Activated CD4-positive, alpha-beta T cell treated with anti-CD3 and anti-CD28 coated beads for 36 hours (primary cell): ENCODE results near the gene GORASP1. TPM values are rescaled to one million over a fixed set of nuclear protein-coding genes. Genes with fewer than 3 reads are reported as not detected.

Experiments used
- ATAC-seq: fragments of 200-7000 bp; cut with Tn5 transposase; one replicate; pipeline ENCODE4 v1.10.0; 2021; ENCODE audit warnings: mild to moderate bottlenecking, moderate library complexity
- CTCF ChIA-PET: fragments of 350-600 bp; sonication (Branson Sonifier 250); formaldehyde crosslinking; loops from one replicate; lab custom pipeline; 2021; ENCODE audit warnings: antibody characterized with exemption; lab: Charles Lee
- POLR2A ChIA-PET: fragments of 350-600 bp; sonication (Branson Sonifier 250); formaldehyde crosslinking; loops from one replicate; lab custom pipeline; 2021; ENCODE audit warnings: antibody characterized with exemption, inconsistent platforms; lab: Charles Lee
- DNase-seq: peaks from one replicate; pipeline ENCODE4 v3.0.0-alpha.2; 2020
- H3K27ac Mint-ChIP-seq: one replicate; pipeline ENCODE4 v1.8.0; 2021; ENCODE audit warnings: mixed read lengths
- H3K27me3 Mint-ChIP-seq: one replicate; pipeline ENCODE4 v1.8.0; 2021; ENCODE audit warnings: mixed read lengths
- H3K36me3 Mint-ChIP-seq: one replicate; pipeline ENCODE4 v1.8.0; 2021; ENCODE audit warnings: low read depth, mixed read lengths
- H3K4me1 Mint-ChIP-seq: one replicate; pipeline ENCODE4 v1.8.0; 2021; ENCODE audit warnings: mixed read lengths
- H3K4me3 Mint-ChIP-seq: one replicate; pipeline ENCODE4 v1.8.0; 2021; ENCODE audit warnings: mild to moderate bottlenecking, moderate library complexity, mixed read lengths
- H3K9me3 Mint-ChIP-seq: one replicate; pipeline ENCODE4 v1.8.0; 2021; ENCODE audit warnings: low read depth, mixed read lengths
- intact Hi-C, 2 experiments: fragments of 100-400 bp; cut with DNase I in 1 of 2; cut with micrococcal nuclease in 1 of 2; formaldehyde crosslinking; loops; one replicate each; pipeline versions ENCODE4 v1.14.2 to v1.15.1; 2022 to 2024; cut with DNase I, micrococcal nuclease
- total RNA-seq, 2 experiments: library from RNA; stranded (reverse); gene quantifications; one replicate each; pipeline ENCODE4 v1.2.3, GENCODE V29; 2021

The GORASP1 gene
- total RNA-seq, 2 experiments from 2014 or later, result 23.0 to 23.8 TPM

- ATAC-seq (no peak), DNase-seq (no peak)
- ChIA-PET CTCF (interaction anchor here (1.5 to 2.4 kb wide), 2 partner anchors 14 to 147 kb away, joined by 3 to 9 read pairs; no protein-coding TSS in a partner anchor), POLR2A (interaction anchor here (0.8 kb wide), 1 partner anchor 37 kb away, joined by 3 read pairs; no protein-coding TSS in a partner anchor)
- Mint-ChIP-seq H3K27ac (peak overlapping the region; percentile 35), H3K4me3 (peak overlapping the region; percentile 9), H3K27me3 (no peaks in the 10 kb centered on the region), H3K36me3 (peaks cover 65% of the 10 kb centered on the region), H3K9me3 (no peaks in the 10 kb centered on the region), H3K4me1 (peaks cover 51% of the 10 kb centered on the region)
- intact Hi-C loops, result no loop called here
These were observed 34.0 kb upstream of the GORASP1 start for GRCh38 chr3:39141171-39141995.

- ATAC-seq (no peak), DNase-seq (no peak)
- intact Hi-C loops, result no loop called here
- Mint-ChIP-seq H3K27me3 (no peaks in the 10 kb centered on the region), H3K4me1 (peaks cover 43% of the 10 kb centered on the region), H3K9me3 (no peaks in the 10 kb centered on the region), H3K36me3 (peaks cover 57% of the 10 kb centered on the region), H3K4me3 (no peak overlapping the region), H3K27ac (peak overlapping the region; percentile 35)
- ChIA-PET POLR2A (interaction anchor here (0.8 kb wide), 1 partner anchor 37 kb away, joined by 3 read pairs; no protein-coding TSS in a partner anchor), CTCF (no interaction called here)
These were observed 33.0 kb upstream of the GORASP1 start for GRCh38 chr3:39140341-39140971.

GRCh38 chr3:39139442-39139841 is 32.0 kb upstream of the GORASP1 start:
- intact Hi-C loops, result no loop called here
- H3K4me3 Mint-ChIP-seq, result no peak overlapping the region
- peaks cover 51% of the 10 kb centered on the region for H3K36me3 Mint-ChIP-seq
- no peak for ATAC-seq
- H3K9me3 Mint-ChIP-seq, result no peaks in the 10 kb centered on the region
- CTCF ChIA-PET, result interaction anchor here (0.5 kb wide), 1 partner anchor 39 kb away, joined by 3 read pairs; no protein-coding TSS in a partner anchor
- no peaks in the 10 kb centered on the region for H3K27me3 Mint-ChIP-seq
- H3K4me1 Mint-ChIP-seq, result peaks cover 40% of the 10 kb centered on the region
- DNase-seq, result no peak
- H3K27ac Mint-ChIP-seq, result no peak overlapping the region
- POLR2A ChIA-PET, result interaction anchor here (0.6 to 0.9 kb wide), 3 partner anchors 12 to 171 kb away, joined by 3 to 4 read pairs (median 3); partner anchors contain the start of gene XIRP1

- no peaks in the 10 kb centered on the region for H3K9me3 Mint-ChIP-seq
- intact Hi-C loops, result no loop called here
- CTCF ChIA-PET, result no interaction called here
- ATAC-seq (peak; percentile 65), DNase-seq (no peak)
- H3K27me3 Mint-ChIP-seq, result no peaks in the 10 kb centered on the region
- peaks cover 34% of the 10 kb centered on the region for H3K4me1 Mint-ChIP-seq
- H3K4me3 Mint-ChIP-seq, result no peak overlapping the region
- H3K36me3 Mint-ChIP-seq, result peaks cover 45% of the 10 kb centered on the region
- no peak overlapping the region for H3K27ac Mint-ChIP-seq
- POLR2A ChIA-PET, result interaction anchor here (0.6 to 0.9 kb wide), 3 partner anchors 12 to 171 kb away, joined by 3 to 4 read pairs (median 3); partner anchors contain the start of gene XIRP1
These were observed 31.5 kb upstream of the GORASP1 start for GRCh38 chr3:39138804-39139415.

- intact Hi-C loops, result no loop called here
- ChIA-PET POLR2A (interaction anchor here (0.9 to 2.7 kb wide), 3 partner anchors 10 to 54 kb away, joined by 4 to 12 read pairs (median 4); partner anchors contain the start of gene XIRP1), CTCF (interaction anchor here (2.0 kb wide), 1 partner anchor 150 kb away, joined by 7 read pairs; no protein-coding TSS in a partner anchor)
- peaks cover 38% of the 10 kb centered on the region for H3K36me3 Mint-ChIP-seq
- no peak overlapping the region for H3K27ac Mint-ChIP-seq
- no peak overlapping the region for H3K4me3 Mint-ChIP-seq
- DNase-seq (peak; percentile 30), ATAC-seq (peak; percentile 4)
- no peaks in the 10 kb centered on the region for H3K27me3 Mint-ChIP-seq
- no peaks in the 10 kb centered on the region for H3K9me3 Mint-ChIP-seq
- peaks cover 33% of the 10 kb centered on the region for H3K4me1 Mint-ChIP-seq
These were observed 30.8 kb upstream of the GORASP1 start for GRCh38 chr3:39137991-39138803.

- ChIA-PET POLR2A (interaction anchor here (0.6 to 2.7 kb wide), 3 partner anchors 10 to 35 kb away, joined by 4 to 12 read pairs (median 4); no protein-coding TSS in a partner anchor), CTCF (interaction anchor here (0.6 to 2.0 kb wide), 4 partner anchors 10 to 155 kb away, joined by 3 to 7 read pairs (median 4); no protein-coding TSS in a partner anchor)
- intact Hi-C loops, result no loop called here
- no peak for ATAC-seq
- no peak for DNase-seq
- H3K4me1 Mint-ChIP-seq, result peaks cover 33% of the 10 kb centered on the region
- no peak overlapping the region for H3K27ac Mint-ChIP-seq
- no peak overlapping the region for H3K4me3 Mint-ChIP-seq
- no peaks in the 10 kb centered on the region for H3K27me3 Mint-ChIP-seq
- H3K36me3 Mint-ChIP-seq, result peaks cover 31% of the 10 kb centered on the region
- no peaks in the 10 kb centered on the region for H3K9me3 Mint-ChIP-seq
These were observed 30.1 kb upstream of the GORASP1 start for GRCh38 chr3:39137435-39137936.

GRCh38 chr3:39136533-39137434 is 29.4 kb upstream of the GORASP1 start:
- ATAC-seq (no peak), DNase-seq (peak; percentile 28)
- Mint-ChIP-seq H3K27me3 (no peaks in the 10 kb centered on the region), H3K9me3 (no peaks in the 10 kb centered on the region), H3K4me3 (no peak overlapping the region), H3K4me1 (peaks cover 32% of the 10 kb centered on the region), H3K36me3 (peaks cover 26% of the 10 kb centered on the region), H3K27ac (no peak overlapping the region)
- intact Hi-C loops, result no loop called here
- CTCF ChIA-PET, result interaction anchor here (0.6 to 2.0 kb wide), 8 partner anchors 9 to 288 kb away, joined by 3 to 7 read pairs (median 3); no protein-coding TSS in a partner anchor
- POLR2A ChIA-PET, result interaction anchor here (0.6 to 2.7 kb wide), 4 partner anchors 9 to 125 kb away, joined by 3 to 12 read pairs (median 4); no protein-coding TSS in a partner anchor

- Mint-ChIP-seq H3K4me3 (no peak overlapping the region), H3K4me1 (peaks cover 17% of the 10 kb centered on the region), H3K36me3 (peaks cover 11% of the 10 kb centered on the region), H3K27me3 (no peaks in the 10 kb centered on the region), H3K9me3 (no peaks in the 10 kb centered on the region), H3K27ac (no peak overlapping the region)
- intact Hi-C loops, result no loop called here
- ChIA-PET POLR2A (interaction anchor here (1.0 to 1.5 kb wide), 2 partner anchors 7 to 11 kb away, joined by 3 to 4 read pairs; no protein-coding TSS in a partner anchor), CTCF (interaction anchor here (0.7 to 1.2 kb wide), 2 partner anchors 25 to 84 kb away, joined by 3 read pairs; no protein-coding TSS in a partner anchor)
- ATAC-seq (no peak), DNase-seq (no peak)
These were observed 27.9 kb upstream of the GORASP1 start for GRCh38 chr3:39135170-39135805.

GRCh38 chr3:39134305-39134704 is 26.9 kb upstream of the GORASP1 start:
- H3K9me3 Mint-ChIP-seq, result no peaks in the 10 kb centered on the region
- no peaks in the 10 kb centered on the region for H3K27me3 Mint-ChIP-seq
- ATAC-seq (no peak), DNase-seq (no peak)
- H3K36me3 Mint-ChIP-seq, result peaks cover 6% of the 10 kb centered on the region
- POLR2A ChIA-PET, result interaction anchor here (0.6 kb wide), 1 partner anchor 49 kb away, joined by 4 read pairs; no protein-coding TSS in a partner anchor
- H3K27ac Mint-ChIP-seq, result no peak overlapping the region
- intact Hi-C loops, result no loop called here
- CTCF ChIA-PET, result interaction anchor here (0.7 to 1.7 kb wide), 3 partner anchors 11 to 154 kb away, joined by 3 to 9 read pairs (median 9); no protein-coding TSS in a partner anchor
- H3K4me1 Mint-ChIP-seq, result peaks cover 8% of the 10 kb centered on the region
- H3K4me3 Mint-ChIP-seq, result no peak overlapping the region
